ENCODE measurements around the gene GRXCR2. TPM values are rescaled to one million over a fixed set of nuclear protein-coding genes. Genes with fewer than 3 reads are reported as not detected.

Gene GRXCR2
- total RNA-seq, 1 donor from 2014 or later = not detected

GRCh38 chr5:145811834-145812625 lies 60.8 kb downstream of the GRXCR2 start:
- Mint-ChIP-seq H3K4me3 (no peak overlapping the region), H3K27me3 (no peaks in the 10 kb centered on the region), H3K27ac (no peak overlapping the region), H3K9me3 (no peaks in the 10 kb centered on the region), H3K4me1 (no peaks in the 10 kb centered on the region), H3K36me3 (ENCODE audit: low read depth) (no peaks in the 10 kb centered on the region)
- intact Hi-C loops (cut with micrococcal nuclease) = no loop called here
- DNase-seq = no peak

Other genes with a start within 250 kb of the GRXCR2 start
- 3.1 and 3.6 TPM in 2 replicates for gene PRELID2, start 37.7 kb downstream of the GRXCR2 start, total RNA-seq
- 0.02 and 0.05 TPM in 2 replicates for gene SH3RF2, start 63.6 kb upstream of the GRXCR2 start, total RNA-seq
- gene PLAC8L1, start 232.6 kb upstream of the GRXCR2 start, total RNA-seq = 0.57 and 1.2 TPM in 2 replicates

Measured in activated CD4-positive, alpha-beta T cell treated with anti-CD3 and anti-CD28 coated beads, Interleukin-2, amount 10 ng/mL, durations not matched to agents 24 days and 14 days (primary cell).